ENCODE results near the gene STXBP5L.
"Not testable (repeated sequence)": the region's sequence is repeated elsewhere in the genome, so short reads cannot be mapped to it uniquely, and the experiment has no call there.

Gene STXBP5L

GRCh38 chr3:120908030-120908794, at the start of gene STXBP5L:
Gene STXBP5L (plus strand): TSS chr3:120908205. CDS start chr3:120909579, 1,374 bp downstream.
- DNase-seq (ENCODE audit: low spot score), result peak; percentile 86

- DNase-seq (ENCODE audit: low spot score), result no peak
These were observed 49.5 kb upstream of the STXBP5L start for GRCh38 chr3:120858521-120858920.

GRCh38 chr3:120864541-120864940, 43.5 kb upstream of the STXBP5L start:
- no peak for DNase-seq (ENCODE audit: low spot score)

- no peak for DNase-seq (ENCODE audit: low spot score)
These were observed 32.5 kb upstream of the STXBP5L start for GRCh38 chr3:120875507-120875906.

- DNase-seq (ENCODE audit: low spot score), result peak; percentile 11
These were observed 32.0 kb upstream of the STXBP5L start for GRCh38 chr3:120875989-120876388.

- no peak for DNase-seq (ENCODE audit: low spot score)
These were observed 28.6 kb upstream of the STXBP5L start for GRCh38 chr3:120879411-120879810.

GRCh38 chr3:120892921-120893320, 15.1 kb upstream of the STXBP5L start:
- no peak for DNase-seq (ENCODE audit: low spot score)

- DNase-seq (ENCODE audit: low spot score), result no peak
These were observed 13.5 kb upstream of the STXBP5L start for GRCh38 chr3:120894316-120895057.

- not testable (repeated sequence) for DNase-seq (ENCODE audit: low spot score)
These were observed 6.3 kb upstream of the STXBP5L start for GRCh38 chr3:120901716-120902115.

GRCh38 chr3:120903221-120903620, 4.8 kb upstream of the STXBP5L start:
- no peak for DNase-seq (ENCODE audit: low spot score)

GRCh38 chr3:120907659-120908029, 361 bp upstream of the STXBP5L start:
- DNase-seq (ENCODE audit: low spot score), result no peak

- DNase-seq (ENCODE audit: low spot score), result no peak
These were observed 993 bp downstream of the STXBP5L start for GRCh38 chr3:120908795-120909601.

- no peak for DNase-seq (ENCODE audit: low spot score)
These were observed 1.5 kb downstream of the STXBP5L start for GRCh38 chr3:120909602-120909878.

GRCh38 chr3:120926146-120926545, 18.1 kb downstream of the STXBP5L start:
- no peak for DNase-seq (ENCODE audit: low spot score)

GRCh38 chr3:120928991-120929390, 21.0 kb downstream of the STXBP5L start:
- no peak for DNase-seq (ENCODE audit: low spot score)

GRCh38 chr3:120931593-120931992, 23.6 kb downstream of the STXBP5L start:
- DNase-seq (ENCODE audit: low spot score), result no peak

- no peak for DNase-seq (ENCODE audit: low spot score)
These were observed 48.1 kb downstream of the STXBP5L start for GRCh38 chr3:120956143-120956542.

- no peak for DNase-seq (ENCODE audit: low spot score)
These were observed 74.8 kb downstream of the STXBP5L start for GRCh38 chr3:120982608-120983320.

- DNase-seq (ENCODE audit: low spot score), result no peak
These were observed 75.3 kb downstream of the STXBP5L start for GRCh38 chr3:120983321-120983665.

- peak; percentile 14 for DNase-seq (ENCODE audit: low spot score)
These were observed 75.8 kb downstream of the STXBP5L start for GRCh38 chr3:120983841-120984240.

- no peak for DNase-seq (ENCODE audit: low spot score)
These were observed 77.2 kb downstream of the STXBP5L start for GRCh38 chr3:120985242-120985641.

GRCh38 chr3:120988994-120989393, 81.0 kb downstream of the STXBP5L start:
- no peak for DNase-seq (ENCODE audit: low spot score)

Data from iPS-NIHi11 (cell line).